Neural crest cell (in vitro differentiated cells): Measurements from ENCODE around the gene ITPR1. TPM values are rescaled to one million over a fixed set of nuclear protein-coding genes. Genes with fewer than 3 reads are reported as not detected.

Source experiments
- DNase-seq: peaks from one replicate; pipeline ENCODE4 v3.0.0; 2021; ENCODE audit warnings: low read depth, mixed read lengths, low spot score
- H3K27ac Mint-ChIP-seq: one replicate; pipeline ENCODE4 v1.8.0; 2021; ENCODE audit warnings: mild to moderate bottlenecking, mixed read lengths; ENCODE audit not compliant: unreplicated experiment
- H3K27me3 Mint-ChIP-seq: 2 replicates; pipeline ENCODE4 v1.8.0; 2021; ENCODE audit warnings: low read depth, mild to moderate bottlenecking, mixed read lengths
- H3K36me3 Mint-ChIP-seq: 2 replicates; pipeline ENCODE4 v1.8.0; 2021; ENCODE audit warnings: low read depth, mild to moderate bottlenecking, mixed read lengths
- H3K4me1 Mint-ChIP-seq: 2 replicates; pipeline ENCODE4 v1.8.0; 2021; ENCODE audit warnings: mixed read lengths
- H3K4me3 Mint-ChIP-seq: one replicate; pipeline ENCODE4 v1.8.0; 2021; ENCODE audit warnings: mild to moderate bottlenecking, mixed read lengths
- H3K9me3 Mint-ChIP-seq: 2 replicates; pipeline ENCODE4 v1.8.0; 2021; ENCODE audit warnings: mixed read lengths
- total RNA-seq: library from RNA; stranded (reverse); gene quantifications from 2 replicates; pipeline ENCODE4 v1.2.1, GENCODE V29; 2021
- TF ChIP-seq, protein P1 (sequence below): fragments of 200-600 bp; sonication (generic); conservative IDR thresholded peaks from 2 replicates; pipeline ENCODE4 v1.5.0; 2021; ENCODE audit warnings: antibody characterized with exemption, mild to moderate bottlenecking

The ITPR1 gene
- total RNA-seq, 1 donor from 2014 or later: 4.8 TPM

DNA sequence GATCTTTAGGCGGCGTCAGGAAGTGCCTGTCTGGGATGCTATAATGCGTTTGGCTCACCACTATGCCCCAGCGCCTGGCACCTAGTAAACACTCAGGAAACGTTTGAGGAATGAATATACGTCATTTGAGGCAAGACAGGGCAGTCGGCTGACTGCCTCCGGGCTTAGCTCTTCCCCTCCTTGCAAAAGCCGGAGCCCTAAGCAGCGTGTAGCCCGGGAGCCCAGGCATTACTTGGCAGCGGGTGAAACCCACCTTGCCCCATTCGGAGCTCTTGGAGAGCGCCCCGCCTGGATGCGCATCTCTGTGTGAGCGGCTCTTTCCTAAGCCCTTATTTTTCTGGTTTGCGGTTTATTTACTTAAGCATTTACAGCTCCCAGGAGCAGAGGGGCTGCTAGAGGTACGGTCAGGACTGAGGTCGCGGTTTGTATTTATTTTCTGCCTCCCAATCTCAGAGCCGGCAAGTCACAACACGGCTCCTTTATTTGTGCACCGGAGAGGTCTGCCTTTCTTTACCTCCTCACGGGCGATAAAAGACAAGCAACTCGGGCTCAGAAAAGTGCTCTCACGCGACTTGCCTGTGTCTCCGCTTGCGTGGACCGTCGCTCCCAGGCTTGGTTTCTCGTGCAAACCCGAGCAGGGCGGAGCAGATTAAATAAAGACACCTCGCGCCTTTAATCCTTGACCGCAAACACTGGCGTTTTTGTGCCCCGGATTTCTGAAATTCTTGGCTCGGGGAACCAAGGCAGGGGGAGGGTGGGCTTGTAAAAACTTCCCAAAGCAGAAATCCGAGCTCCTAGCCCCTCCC, 737 bp upstream of the ITPR1 start:
- Mint-ChIP-seq H3K4me1 (peaks cover 12% of the 10 kb centered on the region), H3K27ac (peak overlapping the region; percentile 21), H3K27me3 (peaks cover 80% of the 10 kb centered on the region), H3K4me3 (peak overlapping the region; percentile 97), H3K9me3 (no peaks in the 10 kb centered on the region), H3K36me3 (no peaks in the 10 kb centered on the region)
- TF ChIP-seq, protein P1, sequence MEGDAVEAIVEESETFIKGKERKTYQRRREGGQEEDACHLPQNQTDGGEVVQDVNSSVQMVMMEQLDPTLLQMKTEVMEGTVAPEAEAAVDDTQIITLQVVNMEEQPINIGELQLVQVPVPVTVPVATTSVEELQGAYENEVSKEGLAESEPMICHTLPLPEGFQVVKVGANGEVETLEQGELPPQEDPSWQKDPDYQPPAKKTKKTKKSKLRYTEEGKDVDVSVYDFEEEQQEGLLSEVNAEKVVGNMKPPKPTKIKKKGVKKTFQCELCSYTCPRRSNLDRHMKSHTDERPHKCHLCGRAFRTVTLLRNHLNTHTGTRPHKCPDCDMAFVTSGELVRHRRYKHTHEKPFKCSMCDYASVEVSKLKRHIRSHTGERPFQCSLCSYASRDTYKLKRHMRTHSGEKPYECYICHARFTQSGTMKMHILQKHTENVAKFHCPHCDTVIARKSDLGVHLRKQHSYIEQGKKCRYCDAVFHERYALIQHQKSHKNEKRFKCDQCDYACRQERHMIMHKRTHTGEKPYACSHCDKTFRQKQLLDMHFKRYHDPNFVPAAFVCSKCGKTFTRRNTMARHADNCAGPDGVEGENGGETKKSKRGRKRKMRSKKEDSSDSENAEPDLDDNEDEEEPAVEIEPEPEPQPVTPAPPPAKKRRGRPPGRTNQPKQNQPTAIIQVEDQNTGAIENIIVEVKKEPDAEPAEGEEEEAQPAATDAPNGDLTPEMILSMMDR: no peak
- DNase-seq: peak; percentile 23

DNA sequence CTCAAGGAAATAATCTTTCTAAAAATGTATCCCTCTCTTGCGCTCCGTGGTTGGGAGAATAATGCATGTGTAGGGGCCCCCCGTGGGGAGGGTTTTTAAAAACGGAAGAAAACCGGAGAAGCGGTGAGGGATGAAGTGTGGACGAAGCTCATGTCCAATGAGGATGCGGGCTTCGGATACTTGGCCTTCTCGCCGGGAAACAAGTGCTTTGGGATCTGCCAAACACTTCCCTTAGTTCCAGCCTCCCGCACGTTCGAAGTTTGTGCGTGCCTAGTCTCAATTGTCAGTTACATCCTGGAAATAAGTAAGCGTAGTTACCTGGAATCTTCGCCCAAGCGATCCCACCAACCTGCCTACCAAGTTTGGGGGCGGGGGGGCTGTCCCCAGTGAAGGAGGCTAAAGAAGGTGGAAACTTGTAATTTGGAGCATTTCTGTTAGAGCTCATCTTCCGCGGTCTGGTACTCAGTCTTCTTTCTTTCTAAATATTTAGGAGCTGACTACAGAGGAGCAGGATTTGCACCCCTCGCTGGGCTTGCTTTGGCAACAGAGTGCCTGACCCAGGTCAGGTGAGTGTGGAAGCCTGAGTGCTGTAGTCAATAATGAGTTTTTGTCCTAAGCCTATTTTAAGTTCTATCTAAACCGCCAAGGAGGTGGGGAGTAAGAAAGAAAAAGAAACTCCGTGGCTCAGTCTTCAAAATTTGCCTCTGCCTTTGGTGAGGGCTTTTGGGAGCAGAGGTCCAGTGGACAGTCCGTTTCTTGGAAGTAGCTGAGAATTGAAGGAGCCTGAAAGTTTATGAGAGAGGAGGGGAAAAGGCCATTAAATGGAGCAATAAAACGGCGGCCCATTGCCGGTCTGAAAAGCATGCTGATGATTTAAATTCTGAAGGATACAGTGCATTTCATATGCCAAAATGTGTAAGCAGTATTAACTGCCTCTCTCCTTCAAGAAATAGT, 1.1 kb downstream of the ITPR1 start:
- DNase-seq: peak; percentile 16
- Mint-ChIP-seq H3K27ac (no peak overlapping the region), H3K9me3 (no peaks in the 10 kb centered on the region)

DNA sequence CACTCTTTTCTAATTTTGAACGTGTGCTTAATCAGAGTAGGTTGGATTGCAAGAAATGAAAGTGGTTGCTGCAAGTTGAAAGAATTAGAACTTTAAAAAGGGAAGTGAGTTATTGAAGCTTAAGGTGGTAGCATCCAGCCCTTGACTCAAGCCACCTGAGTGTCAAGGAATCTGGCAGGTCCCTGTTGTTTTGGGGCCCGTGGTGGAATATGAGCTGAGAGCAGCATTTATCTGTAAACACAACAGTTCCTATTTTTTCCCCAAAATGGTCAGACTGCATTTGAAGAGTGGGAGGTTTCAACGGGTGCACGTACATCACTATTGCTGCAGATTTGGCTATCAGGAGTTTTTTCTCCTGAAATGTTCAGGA, 1.7 kb downstream of the ITPR1 start:
- DNase-seq: no peak
- Mint-ChIP-seq H3K36me3 (no peaks in the 10 kb centered on the region), H3K27ac (no peak overlapping the region), H3K27me3 (peaks cover 59% of the 10 kb centered on the region), H3K4me1 (peaks cover 12% of the 10 kb centered on the region), H3K4me3 (no peak overlapping the region), H3K9me3 (no peaks in the 10 kb centered on the region)
- TF ChIP-seq, protein P1: no peak

More for the DNA sequence above, 1.1 kb downstream of the ITPR1 start:
- peak overlapping the region; percentile 97 for H3K4me3 Mint-ChIP-seq
- H3K36me3 Mint-ChIP-seq: no peaks in the 10 kb centered on the region
- TF ChIP-seq, protein P1: no peak
- H3K27me3 Mint-ChIP-seq: peaks cover 65% of the 10 kb centered on the region
- H3K4me1 Mint-ChIP-seq: peaks cover 12% of the 10 kb centered on the region

DNA sequence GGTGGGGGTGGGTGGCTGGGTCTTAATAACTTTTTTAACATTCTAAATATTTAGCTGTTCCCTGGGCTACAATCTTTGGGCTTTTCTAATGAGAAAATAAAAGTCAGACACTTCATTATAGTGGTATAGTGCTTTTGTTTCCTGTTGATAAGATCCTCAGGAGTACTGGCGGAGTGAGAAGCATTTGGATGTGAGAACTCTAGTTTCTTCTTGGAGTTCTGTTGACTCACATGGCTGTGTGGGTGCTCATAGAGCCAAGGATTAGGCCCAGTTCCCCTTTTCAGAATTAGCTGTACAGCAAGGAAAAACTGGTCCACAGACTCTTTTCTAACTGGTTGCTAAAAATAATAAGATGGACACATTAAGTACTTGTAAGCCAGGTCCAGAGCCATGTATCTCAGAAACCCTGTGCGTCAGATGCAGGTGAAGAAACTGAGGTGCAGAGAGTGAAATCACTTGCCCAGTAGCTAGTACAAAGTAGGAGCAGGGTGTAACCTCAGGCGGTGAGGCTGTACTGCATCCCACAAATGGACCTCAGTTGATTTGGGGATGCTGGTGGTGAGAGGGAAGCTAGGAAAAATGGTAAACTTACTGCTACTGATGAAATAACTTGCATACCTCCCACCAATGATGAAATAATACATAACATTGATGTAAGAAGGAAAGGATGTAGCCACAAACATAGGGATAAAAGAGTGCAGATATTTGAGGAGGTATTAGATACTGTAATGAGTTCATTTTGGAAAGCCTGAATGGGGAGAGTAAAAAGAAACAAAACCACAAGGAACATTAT, 2.3 kb downstream of the ITPR1 start:
- H3K27ac Mint-ChIP-seq: no peak overlapping the region
- H3K9me3 Mint-ChIP-seq: no peaks in the 10 kb centered on the region
- no peaks in the 10 kb centered on the region for H3K36me3 Mint-ChIP-seq
- TF ChIP-seq, protein P1: no peak
- no peak for DNase-seq
- H3K4me3 Mint-ChIP-seq: peak overlapping the region; percentile 40
- peaks cover 12% of the 10 kb centered on the region for H3K4me1 Mint-ChIP-seq
- peaks cover 55% of the 10 kb centered on the region for H3K27me3 Mint-ChIP-seq

DNA sequence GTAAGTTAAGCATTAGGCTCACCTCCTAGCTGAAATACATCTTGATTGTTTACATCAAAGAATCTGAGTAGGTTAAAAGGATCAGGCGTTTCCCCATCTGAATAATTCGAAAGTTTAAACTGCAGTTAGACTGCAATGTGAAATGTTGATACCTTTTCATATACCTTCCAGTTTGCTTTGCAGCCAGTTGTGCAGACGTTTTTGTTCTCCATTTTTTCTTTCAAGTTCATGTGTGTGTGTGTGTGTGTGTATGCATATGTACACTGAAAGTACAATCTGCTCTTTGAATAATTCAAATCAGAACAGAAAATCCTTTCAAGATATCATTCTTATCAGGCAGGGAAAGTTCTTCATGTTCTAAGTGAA, 2.9 kb downstream of the ITPR1 start:
- Mint-ChIP-seq H3K27ac (no peak overlapping the region), H3K36me3 (no peaks in the 10 kb centered on the region), H3K27me3 (peaks cover 49% of the 10 kb centered on the region), H3K4me3 (peak overlapping the region; percentile 5), H3K4me1 (peaks cover 12% of the 10 kb centered on the region), H3K9me3 (no peaks in the 10 kb centered on the region)
- TF ChIP-seq, protein P1: no peak
- DNase-seq: no peak
